Fibroblast of lung (primary cell): ENCODE data around the gene STRA6.

Source experiments
- EZH2 ChIP-seq: IDR thresholded peaks from 2 replicates; pipeline ENCODE4 v1.5.1; 2012; ENCODE audit warnings: low read length, control low read depth, mild to moderate bottlenecking; ENCODE audit errors: missing control alignments
- TF ChIP-seq, protein P1 (sequence below), 2 donors: IDR thresholded peaks in 1 of 2; conservative IDR thresholded peaks in 1 of 2; 1 replicate in 1 of 2; 2 replicates in 1 of 2; pipeline ENCODE4 v1.5.1; 2011 to 2012; ENCODE audit warnings: low read length in 2 of 2, control low read depth in 1 of 2, inconsistent platforms in 1 of 2, low read depth in 1 of 2, mild to moderate bottlenecking in 1 of 2

DNA sequence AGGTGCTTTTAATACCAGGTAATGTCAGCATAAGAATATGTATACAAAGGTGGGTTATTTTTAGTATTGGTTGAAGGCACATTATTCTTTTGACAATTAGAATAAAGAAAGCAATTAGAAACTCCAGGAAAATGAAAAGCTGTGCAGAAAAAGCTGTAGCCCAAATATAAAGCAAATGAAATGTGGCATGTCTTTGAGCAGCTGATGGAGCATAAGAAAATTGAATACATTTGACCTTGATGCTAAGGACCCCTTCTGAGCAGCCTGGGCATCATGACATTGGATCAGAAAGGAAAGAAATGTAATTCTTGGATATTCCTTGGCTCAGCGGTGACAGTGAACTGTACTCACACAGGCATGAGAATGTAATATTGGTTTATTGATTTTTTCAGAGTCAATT is 37.1 kb downstream of the STRA6 start:
- TF ChIP-seq, protein P1, sequence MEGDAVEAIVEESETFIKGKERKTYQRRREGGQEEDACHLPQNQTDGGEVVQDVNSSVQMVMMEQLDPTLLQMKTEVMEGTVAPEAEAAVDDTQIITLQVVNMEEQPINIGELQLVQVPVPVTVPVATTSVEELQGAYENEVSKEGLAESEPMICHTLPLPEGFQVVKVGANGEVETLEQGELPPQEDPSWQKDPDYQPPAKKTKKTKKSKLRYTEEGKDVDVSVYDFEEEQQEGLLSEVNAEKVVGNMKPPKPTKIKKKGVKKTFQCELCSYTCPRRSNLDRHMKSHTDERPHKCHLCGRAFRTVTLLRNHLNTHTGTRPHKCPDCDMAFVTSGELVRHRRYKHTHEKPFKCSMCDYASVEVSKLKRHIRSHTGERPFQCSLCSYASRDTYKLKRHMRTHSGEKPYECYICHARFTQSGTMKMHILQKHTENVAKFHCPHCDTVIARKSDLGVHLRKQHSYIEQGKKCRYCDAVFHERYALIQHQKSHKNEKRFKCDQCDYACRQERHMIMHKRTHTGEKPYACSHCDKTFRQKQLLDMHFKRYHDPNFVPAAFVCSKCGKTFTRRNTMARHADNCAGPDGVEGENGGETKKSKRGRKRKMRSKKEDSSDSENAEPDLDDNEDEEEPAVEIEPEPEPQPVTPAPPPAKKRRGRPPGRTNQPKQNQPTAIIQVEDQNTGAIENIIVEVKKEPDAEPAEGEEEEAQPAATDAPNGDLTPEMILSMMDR (conservative IDR thresholded peaks at IDR 0.05 in 1 of 2, IDR thresholded peaks at IDR 0.05 in 1 of 2; ENCODE audit: low read depth in 1 of 2, low read length in 2 of 2) = no peak
- no peak for TF ChIP-seq EZH2
